ENCODE results near the gene BID. TPM values are rescaled to one million over a fixed set of nuclear protein-coding genes. Genes with fewer than 3 reads are reported as not detected.

The BID gene
- total and polyA plus RNA-seq, 12 donors = 3.8 to 26.6 (median 10.6) TPM

DNA sequence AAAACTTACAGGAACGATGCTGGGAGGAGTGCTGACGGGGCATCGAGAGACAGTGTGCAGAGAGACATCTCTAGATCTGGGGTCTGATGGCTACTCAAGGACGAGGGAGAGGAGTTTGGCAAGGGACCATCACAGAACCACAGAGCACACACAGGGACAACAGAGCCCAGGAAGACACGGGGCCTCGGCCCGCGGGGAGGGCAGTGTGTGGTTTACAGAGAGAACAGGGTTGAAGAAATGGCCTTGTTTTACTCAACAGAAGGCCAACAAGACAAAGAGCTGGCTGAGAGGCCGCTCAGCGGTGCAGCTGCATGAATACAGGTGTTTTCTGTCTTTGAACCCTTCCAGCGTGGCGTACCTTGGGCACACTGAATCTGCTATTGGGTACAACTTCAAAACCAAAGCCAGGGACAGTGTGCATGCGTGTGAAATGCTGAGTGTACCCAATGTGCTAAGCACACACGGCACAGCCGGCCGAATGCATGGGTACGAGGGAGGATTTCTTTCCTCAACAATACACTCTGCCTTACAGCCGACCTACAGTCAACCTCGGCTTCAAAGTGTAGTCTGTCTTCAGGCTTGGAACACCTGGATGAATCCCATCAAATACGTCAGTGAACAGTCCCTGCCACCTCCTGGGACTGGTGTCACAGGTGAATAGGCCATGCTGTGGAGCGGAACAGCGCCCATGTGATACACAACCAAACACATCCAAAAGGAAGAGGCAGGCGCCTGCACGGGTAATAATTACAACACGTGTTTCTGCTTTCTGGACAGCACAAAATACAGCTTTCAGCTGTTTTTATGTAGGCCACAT is 20.7 kb upstream of the BID start:
- 83 to 88% (median 86%) methylated on average over 25 of the region's 25 CpGs for WGBS, 4 donors
- DNase-seq = no peak
- intact Hi-C loops (cut with DNase I) = no loop called here
- Histone ChIP-seq H3K9me3 (replicated peaks in 1 of 3) (no peaks in the 10 kb centered on the region), H3K4me3 (no peak overlapping the region), H3K27me3 (no peaks in the 10 kb centered on the region), H3K4me1 (replicated peaks in 1 of 2) (no peaks in the 10 kb centered on the region), H3K27ac (no peak overlapping the region), H3K36me3 (replicated peaks in 1 of 2) (peaks cover 0 to 9% of the 10 kb centered on the region in 2 donors)
- TF ChIP-seq CTCF (IDR thresholded peaks at IDR 0.05) (no peak), POLR2A (IDR thresholded peaks at IDR 0.05) (no peak)

DNA sequence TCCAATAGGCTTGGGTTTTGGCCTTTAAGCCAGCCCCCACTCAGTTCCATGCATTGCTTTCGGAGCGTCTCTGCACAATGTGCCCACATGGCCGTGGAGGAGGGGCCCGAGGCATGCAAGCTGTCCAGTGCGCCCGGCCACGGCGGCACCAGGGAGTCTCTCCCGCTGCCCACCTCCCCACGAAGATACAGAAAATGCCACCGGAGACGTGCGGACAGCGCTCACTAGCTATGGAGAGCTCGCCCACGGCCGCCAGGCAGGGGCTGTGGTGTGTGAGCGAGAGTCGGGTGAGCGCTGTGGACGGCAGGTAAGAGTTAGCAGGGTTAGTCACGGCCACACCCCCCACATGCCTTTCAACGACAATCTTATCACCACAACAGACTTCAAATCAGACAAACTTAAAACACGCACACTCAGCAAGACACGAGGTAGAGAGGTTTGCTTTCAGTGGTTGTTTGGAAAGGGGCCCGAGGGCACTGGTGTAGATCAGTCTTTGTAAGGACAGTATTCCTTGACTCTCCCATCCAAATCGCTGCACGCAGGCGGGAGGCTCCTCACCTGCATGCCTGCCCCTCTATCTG is 18.7 kb upstream of the BID start:
- no peaks in the 10 kb centered on the region for H3K27me3 ChIP-seq
- H3K9me3 ChIP-seq (replicated peaks in 1 of 3) = no peaks in the 10 kb centered on the region
- 89 to 91% (median 91%) methylated on average over 9 to 29 of the region's 29 CpGs for WGBS, 4 donors
- H3K4me1 ChIP-seq (replicated peaks in 1 of 2) = no peaks in the 10 kb centered on the region
- intact Hi-C loops (cut with DNase I) = no loop called here
- no peak overlapping the region for H3K4me3 ChIP-seq
- no peak overlapping the region for H3K27ac ChIP-seq
- no peak for TF ChIP-seq POLR2A (IDR thresholded peaks at IDR 0.05)
- TF ChIP-seq CTCF (IDR thresholded peaks at IDR 0.05) = no peak
- peaks cover 0 to 22% of the 10 kb centered on the region in 2 donors for H3K36me3 ChIP-seq (replicated peaks in 1 of 2)
- no peak for DNase-seq

- peaks cover 0 to 22% of the 10 kb centered on the region in 2 donors for H3K36me3 ChIP-seq (replicated peaks in 1 of 2)
- intact Hi-C loops (cut with DNase I) = no loop called here
- no peak for TF ChIP-seq POLR2A (IDR thresholded peaks at IDR 0.05)
- TF ChIP-seq CTCF (IDR thresholded peaks at IDR 0.05) = no peak
- H3K27me3 ChIP-seq = no peaks in the 10 kb centered on the region
- H3K9me3 ChIP-seq (replicated peaks in 1 of 3) = no peaks in the 10 kb centered on the region
- H3K4me3 ChIP-seq = no peak overlapping the region
- peaks cover 0 to 4% of the 10 kb centered on the region in 2 donors for H3K4me1 ChIP-seq (replicated peaks in 1 of 2)
- 80 to 98% (median 85%) methylated on average over 1 to 5 of the region's 5 CpGs for WGBS, 4 donors
- H3K27ac ChIP-seq = no peak overlapping the region
- no peak for DNase-seq
Observed at GRCh38 chr22:17792299-17792698, 18.0 kb upstream of the BID start.

GRCh38 chr22:17791196-17791595 is 16.9 kb upstream of the BID start:
- TF ChIP-seq POLR2A (IDR thresholded peaks at IDR 0.05) = no peak
- TF ChIP-seq CTCF (IDR thresholded peaks at IDR 0.05) = no peak
- Histone ChIP-seq H3K9me3 (replicated peaks in 1 of 3) (no peaks in the 10 kb centered on the region), H3K36me3 (replicated peaks in 1 of 2) (peaks cover 0 to 22% of the 10 kb centered on the region in 2 donors), H3K27me3 (no peaks in the 10 kb centered on the region), H3K27ac (no peak overlapping the region), H3K4me1 (replicated peaks in 1 of 2) (peaks cover 0 to 4% of the 10 kb centered on the region in 2 donors), H3K4me3 (no peak overlapping the region)
- 92 to 95% (median 93%) methylated on average over 18 to 21 of the region's 21 CpGs for WGBS, 4 donors
- intact Hi-C loops (cut with DNase I) = no loop called here
- DNase-seq = no peak

Data from adrenal gland (tissue), 12 donors.